ENCODE data around the gene CLIC5.
"Not testable (repeated sequence)": the region's sequence is repeated elsewhere in the genome, so short reads cannot be mapped to it uniquely, and the experiment has no call there.

The CLIC5 gene

DNA sequence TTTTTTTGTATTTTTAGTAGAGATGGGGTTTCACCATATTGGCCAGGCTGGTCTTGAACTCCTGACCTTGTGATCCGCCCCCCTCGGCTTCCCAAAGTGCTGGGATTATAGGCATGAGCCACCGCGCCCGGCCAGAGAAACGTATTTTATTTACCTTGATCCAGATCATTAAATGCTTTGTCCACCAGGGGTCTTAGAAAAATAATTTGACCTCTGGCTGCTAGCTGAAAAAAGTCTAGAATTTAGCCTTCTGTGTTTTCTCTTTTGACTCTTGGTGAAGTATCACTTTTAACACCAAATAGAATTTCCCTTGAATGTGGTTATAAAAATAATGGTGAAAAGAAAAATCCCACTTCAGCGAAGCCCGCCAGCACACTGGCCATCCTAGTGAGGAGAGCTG lies 89.2 kb downstream of the CLIC5 start:
- DNase-seq (ENCODE audit: low read depth in 2 of 2): not testable (repeated sequence)

DNA sequence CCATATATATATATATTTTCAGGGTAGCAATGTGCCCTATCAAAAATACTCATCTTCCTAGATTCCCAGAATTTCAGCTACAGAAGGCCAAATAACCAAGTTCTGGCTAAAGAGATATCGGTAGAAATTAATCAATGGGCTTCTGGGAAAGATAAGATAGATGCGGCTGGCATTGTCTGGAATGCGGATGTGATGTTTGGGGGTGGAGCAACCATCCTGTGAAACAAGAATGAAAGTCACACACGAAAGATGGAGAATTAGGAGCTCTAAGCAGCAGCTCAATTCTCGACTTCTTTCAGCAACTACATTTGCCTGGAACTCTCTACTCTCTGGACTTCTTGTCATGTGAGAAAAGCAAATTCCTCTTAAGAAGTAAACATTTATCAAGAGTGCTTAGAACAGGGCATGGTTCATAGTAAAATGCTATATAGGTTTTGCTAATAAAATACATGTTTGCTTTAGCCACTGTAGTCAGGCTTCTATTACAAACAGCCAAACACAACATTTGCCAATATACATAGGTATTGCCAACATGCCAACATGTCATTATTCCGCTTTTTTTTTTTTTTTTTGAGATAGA lies 90.8 kb downstream of the CLIC5 start:
- DNase-seq (ENCODE audit: low read depth in 2 of 2): no peak

DNA sequence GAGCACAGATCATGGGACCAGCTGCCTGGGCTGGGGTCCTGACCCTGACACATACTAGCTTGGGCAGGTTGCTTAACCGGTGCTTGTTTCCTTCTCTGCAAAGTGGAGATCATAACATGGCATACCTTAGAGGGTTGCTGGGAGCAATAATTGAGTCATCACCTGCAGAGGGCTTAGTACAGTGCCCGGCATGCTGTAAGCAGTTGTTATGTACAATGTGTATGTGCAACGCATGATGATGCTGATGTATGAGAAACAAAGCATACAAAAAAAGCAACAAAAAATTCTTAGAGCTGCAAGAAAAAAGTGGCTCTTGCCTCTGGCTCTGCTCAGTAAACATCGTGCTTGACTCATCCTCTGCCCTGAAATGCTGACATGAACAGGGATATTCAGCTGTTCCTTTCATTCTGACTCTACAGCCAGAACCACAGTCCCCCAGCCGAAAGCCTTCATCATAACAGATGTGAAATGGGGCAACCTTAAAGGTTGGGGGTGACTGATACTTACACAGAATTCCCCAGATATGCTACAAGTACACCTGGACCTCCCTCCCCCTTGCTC lies 91.7 kb downstream of the CLIC5 start:
- DNase-seq (ENCODE audit: low read depth in 2 of 2): peak; percentile 26 to 38

DNA sequence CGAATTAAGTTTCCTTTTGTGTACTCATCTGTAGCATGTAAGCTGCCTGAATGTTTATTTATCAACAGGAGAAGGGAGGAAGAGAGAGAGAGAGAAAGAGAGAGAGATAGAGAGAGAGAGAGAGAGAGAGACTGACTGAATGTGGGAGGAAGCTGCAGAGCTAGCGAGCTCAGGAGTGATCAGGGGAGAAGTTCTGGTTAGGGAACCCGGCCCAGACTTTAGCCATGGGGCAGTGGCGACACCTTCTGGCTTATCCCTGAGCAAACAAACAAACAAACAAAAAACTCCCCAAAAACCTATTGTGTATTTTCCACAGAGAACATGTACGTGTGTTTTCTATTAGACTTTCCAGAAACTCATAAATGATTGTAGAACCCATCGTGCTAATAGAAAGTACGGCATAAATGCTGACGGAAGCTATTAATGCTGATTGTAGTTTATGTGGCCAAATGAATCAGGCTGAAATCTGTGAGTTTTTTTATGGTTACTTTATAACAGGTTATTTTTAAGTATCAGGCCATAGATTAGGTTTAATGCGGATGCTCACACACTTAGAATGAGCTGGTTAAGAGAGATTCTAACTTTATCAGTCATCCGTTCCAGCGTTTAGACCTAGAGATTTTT lies 92.8 kb downstream of the CLIC5 start:
- DNase-seq (ENCODE audit: low read depth in 2 of 2): peak; percentile 37 to 40

DNA sequence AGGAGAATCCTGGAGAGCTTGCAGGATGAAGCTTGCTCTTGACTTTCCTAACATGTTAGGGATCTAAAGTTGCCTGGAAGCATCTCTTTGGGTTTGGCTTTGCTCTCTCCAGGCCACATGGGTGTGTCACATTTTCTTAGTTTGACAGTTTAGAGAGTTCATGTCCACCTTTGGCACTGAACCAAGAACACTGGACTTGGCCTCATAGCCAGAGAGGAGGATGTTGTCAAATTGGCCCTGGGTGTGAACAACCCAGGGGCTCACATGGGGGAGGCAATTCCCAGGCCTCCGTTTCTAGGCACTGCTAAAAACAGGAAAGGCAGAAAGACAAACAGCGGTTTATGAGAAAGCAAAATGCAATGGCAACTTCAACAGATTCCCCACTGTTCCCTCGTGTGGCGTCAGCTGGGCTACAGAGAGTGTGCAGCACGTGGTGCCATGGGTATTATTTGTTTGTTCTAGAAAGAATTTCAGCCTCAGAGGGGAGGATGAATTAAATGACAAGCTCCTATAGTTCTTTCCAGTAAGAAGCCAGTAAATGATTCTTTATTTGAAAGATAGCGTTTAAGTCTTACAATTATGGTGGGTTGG lies 93.9 kb downstream of the CLIC5 start:
- no peak for DNase-seq (ENCODE audit: low read depth in 2 of 2)

DNA sequence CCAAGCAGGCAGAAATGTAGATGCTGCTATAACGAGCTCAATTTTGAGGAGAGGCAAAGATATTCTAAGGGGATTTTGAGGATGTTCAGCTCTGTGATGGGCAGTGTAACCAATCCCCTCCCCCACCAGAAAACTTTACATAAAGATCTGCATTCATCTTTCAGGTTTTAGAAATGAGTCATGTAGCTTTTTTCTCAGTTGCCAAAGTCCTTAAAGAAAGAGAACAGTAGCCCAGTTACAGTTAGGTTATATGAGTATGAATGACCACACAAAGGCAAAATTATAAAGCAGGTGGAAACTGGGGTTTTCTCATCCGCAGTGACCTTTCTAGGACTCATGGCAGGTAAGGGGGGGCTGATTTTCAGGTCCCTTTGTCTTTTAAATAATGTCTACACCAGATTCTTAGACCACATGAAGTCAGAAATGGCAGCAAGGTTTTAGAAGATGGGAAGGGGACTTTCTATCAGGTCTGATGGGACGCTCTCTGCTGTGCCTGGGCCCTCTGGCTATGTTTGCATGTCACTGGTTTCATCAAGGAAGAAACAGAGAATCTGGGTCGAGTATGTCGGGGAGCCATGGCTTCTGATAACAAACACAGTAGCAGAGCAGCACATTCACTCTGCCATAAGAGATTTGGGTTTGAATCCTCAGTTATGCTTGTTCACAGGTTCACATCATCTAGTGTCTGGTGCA lies 94.7 kb downstream of the CLIC5 start:
- no peak for DNase-seq (ENCODE audit: low read depth in 2 of 2)

DNA sequence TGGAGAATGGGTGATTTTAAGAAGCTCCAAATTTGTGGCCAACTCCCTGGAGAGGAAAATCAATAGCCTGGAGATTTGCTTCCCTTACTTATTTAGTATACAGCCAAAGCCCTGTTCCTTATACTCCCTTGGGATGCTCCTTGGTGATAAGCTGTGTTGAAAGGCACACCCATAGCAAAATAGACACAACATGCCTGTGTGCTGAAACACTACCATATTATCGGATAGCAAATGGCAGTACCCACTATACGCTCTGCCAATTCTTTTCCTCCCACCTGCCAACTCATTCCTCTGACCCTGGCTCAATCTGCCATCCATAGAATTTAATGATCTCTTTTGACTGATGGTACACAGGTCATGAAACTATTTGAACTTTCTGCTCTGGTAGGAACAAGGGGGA lies 98.2 kb downstream of the CLIC5 start:
- DNase-seq (ENCODE audit: low read depth in 2 of 2): no peak

DNA sequence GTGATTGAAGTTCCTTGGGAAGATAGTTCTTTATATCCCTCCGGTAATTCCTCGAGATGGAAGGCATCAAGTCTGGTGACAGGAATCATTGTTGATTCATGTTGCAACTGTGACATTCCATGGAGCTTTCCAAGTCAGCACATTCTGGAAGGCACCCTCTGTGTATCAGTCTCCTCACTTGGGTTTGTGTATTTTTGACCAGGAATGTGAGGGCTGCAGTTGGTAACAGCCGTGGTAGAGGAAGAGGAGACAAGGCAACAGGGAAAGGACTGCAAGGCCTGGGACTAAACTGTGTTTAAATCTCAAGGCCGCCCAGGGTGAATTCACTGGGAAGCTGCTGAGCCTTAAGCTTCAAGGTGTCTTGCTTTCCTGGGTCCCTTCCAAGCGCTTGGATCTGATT lies 99.0 kb downstream of the CLIC5 start:
- no peak for DNase-seq (ENCODE audit: low read depth in 2 of 2)

DNA sequence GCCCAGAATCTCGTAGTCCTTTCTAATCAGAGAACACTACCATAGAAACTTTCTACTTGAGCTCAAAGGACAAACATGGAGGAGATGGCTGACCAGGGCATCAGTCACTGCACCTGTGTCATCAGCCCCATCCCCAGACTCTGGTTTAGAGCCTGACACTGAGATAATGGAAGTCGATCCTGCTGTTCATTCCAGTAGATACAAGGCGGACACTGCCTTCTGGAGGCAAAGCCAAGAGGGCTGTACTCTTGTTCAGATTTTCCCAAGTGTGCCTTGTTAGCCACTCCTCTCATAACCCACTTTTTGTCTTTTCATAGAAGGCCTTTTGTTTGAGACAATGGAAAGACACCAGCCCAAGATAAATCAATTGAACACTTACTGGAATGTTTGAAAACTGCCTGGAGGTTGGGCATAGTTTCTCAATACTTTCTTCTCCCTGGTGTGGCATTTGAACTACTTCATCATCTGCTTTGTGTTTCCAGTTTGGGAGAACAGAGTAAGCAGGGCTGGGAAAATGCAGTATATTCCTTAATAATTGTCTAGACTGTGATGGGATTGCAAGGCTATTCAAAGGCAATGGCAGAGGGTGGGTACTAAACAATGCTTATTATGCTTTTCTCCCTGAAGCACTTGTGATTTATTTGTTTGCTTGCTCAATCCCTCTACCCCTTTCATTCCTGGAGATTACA lies 99.7 kb downstream of the CLIC5 start:
- no peak for DNase-seq (ENCODE audit: low read depth in 2 of 2)

DNA sequence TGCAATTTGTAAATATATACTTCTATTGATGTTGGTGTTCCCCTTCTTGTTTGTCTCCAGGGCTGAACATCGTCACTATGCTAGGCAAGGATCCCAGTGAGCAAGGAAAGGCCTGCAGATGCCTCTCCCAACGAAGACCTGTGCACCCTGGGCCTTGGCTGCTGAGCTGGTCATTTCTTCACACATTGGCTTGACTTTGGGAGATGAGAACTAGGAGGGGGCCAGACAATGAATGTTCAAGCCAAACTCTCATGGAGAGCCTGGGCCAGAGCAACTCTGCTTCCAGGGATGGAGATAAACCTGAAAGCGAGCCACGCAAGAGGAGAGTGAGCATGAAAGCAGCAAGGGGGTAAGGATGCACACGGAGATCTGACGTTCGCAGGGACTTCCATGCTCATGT lies 104.0 kb downstream of the CLIC5 start:
- no peak for DNase-seq (ENCODE audit: low read depth in 2 of 2)

DNA sequence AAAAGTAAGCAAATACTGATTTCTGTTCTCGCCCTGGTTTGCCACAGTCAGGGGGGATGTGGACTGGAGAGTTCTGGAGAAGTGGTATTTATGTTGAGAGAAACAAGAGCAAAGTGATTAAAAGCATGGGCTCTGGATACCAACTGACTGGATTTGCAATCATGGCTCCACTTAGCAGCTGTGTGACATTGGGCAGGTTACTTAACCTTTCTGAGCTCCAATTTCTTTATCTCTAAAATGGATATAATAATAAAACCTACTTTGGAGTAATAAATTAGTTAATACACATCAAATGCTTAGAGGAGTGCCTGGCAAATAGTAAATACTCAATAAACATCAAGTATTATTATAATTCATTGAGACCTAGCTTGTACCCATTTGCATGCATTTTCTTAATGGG lies 111.7 kb downstream of the CLIC5 start:
- no peak for DNase-seq (ENCODE audit: low read depth in 2 of 2)

DNA sequence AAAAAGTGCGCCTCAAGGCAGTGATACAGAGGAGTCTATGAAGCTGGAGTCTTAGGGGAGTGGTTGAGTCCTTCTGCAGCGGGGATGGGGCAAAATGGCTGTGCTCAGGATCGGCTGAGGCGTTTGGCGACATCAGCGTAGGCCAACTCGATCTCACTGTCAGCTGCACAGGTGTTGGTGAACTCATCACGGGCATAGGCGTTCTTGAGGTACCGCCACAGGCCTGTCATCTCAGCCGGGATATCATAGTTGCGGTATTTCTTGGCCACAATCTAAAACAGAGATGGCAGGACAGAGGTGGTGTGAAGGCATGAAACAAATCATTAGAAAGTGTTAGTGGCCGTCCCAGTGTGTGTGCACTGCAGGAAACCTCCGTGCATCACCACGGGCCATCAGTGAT lies 112.7 kb downstream of the CLIC5 start:
- DNase-seq (ENCODE audit: low read depth in 2 of 2): no peak

DNA sequence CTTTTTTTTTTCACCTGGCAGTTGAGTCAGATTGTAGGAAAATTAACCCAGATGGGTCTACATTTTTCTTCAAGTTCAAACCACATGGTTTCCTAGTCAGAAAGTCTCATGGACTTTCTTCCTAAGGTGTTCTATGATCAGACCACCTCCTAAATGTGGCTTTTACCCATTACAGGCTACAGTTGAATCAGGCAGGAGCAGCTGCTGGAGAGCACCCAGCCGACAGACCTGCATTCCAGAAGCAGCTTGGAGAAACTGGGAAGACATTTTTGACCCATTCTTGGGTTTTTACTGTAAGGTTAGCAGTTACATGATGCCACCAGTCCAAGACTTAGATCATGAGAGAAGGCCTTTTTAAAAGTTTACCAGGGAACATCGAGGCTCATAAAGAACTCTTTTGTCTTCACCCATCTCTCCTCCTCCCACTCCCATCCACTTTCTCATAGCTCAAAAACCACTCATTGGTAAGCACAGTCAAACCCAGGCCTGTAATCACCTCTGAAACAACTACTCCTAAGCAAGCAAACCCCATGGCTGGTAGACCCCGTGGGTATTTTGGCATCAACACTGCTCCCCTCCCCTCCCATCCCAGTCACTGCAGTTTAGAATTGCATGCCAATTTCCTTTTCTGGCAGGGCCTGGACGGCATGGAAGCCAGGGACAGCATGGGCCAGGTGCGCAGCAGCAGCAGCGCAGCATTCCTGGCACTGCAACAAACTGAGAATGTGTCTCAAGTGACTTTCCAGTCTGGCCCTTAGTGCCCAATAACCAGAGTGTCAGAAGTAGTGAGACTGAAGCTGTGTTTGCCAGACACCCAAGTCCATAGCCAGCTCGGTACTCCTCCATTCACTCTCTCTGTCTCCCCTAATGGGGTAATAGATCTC lies 113.7 kb downstream of the CLIC5 start:
- no peak for DNase-seq (ENCODE audit: low read depth in 2 of 2)

DNA sequence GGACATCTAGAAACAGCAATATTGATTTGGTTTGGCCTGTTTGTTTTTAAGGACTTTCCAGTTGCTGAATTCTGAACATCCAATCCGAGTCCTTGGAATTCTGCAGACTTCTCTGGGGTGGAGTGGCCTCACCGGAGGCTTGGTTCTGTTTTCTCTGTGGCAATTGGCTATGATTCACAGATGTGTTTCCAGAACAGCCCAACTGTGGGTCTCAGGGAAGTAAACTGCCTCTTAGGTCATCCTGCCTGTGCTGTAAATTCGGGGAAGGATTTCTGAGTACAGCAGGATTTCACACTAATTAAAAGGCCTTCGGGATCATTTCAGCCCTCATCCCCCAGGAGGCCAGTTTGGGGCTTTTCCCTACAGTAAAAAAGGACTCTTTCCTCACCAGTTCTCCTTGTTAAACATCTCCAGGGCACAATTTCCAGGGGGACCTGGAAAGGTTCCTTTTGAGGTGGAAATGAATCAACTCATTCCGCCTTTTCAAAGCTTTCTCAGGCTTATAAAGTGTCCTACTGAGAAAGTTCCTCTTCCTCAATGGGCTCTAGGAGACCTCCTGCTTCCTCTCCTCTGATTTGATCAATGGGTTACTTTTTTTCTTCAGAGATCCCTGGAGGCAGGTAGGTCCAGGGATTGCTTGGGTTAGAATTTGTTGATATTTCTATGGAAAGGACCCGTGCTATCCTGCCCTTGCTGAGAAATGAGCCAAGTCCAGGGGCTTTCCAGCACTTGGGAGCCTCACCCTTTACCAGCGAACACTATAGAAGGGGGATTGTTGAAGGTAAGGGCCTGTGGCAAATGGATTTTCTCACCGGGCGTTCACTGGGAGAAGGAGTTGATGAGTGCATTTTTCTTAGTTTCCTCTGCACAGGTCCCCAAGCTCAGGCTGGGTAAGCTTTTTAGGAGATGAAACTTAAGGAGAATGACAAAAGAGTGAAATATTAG lies 114.6 kb downstream of the CLIC5 start:
- DNase-seq (ENCODE audit: low read depth in 2 of 2): no peak

DNA sequence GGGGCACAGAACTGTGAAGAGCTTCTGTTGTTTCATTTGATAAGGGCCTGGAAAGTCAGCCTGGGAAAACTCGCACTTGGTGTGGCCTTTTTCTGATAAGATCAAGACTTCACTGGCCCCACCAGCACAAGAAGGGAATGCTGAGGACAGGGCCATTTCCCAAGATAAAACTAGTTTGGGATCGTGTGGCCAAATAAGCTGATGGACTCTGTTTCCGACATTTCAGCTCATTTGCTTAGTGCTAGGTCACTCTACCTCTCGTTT lies 116.0 kb downstream of the CLIC5 start:
- no peak for DNase-seq (ENCODE audit: low read depth in 2 of 2)

DNA sequence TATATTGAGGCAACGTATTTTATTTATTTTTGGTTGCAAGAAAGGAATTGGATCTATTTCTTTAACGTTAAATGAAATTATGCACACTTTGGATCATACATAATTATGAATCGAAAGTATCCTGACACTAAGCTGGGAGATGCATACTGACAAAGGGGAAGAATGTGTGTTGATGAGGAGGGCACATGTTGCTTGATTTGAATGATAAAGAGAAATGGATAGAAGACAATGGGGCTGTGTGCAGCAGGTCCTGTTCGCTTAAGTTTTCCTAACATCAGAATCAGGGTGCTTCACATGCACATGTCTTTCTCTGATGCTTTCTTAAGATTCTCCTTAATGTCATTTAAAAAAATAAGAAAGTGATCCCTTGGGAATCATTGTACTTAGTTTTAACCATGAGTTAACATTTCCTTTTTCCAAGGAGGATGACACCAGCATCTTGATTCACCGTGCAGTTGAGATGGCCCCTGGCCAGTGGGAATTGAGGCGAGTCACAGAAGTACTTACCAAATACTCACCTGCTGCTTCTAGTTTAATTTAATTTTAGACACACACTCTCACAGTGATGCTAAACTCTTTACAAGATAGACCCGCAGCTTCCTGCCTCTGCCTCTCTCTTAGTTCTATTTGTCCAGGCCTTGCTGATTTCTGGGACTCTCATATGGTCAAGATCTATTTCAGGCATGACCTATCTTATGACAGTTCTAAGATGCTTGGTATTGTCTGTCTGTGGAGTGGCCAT lies 116.5 kb downstream of the CLIC5 start:
- no peak for DNase-seq (ENCODE audit: low read depth in 2 of 2)

DNA sequence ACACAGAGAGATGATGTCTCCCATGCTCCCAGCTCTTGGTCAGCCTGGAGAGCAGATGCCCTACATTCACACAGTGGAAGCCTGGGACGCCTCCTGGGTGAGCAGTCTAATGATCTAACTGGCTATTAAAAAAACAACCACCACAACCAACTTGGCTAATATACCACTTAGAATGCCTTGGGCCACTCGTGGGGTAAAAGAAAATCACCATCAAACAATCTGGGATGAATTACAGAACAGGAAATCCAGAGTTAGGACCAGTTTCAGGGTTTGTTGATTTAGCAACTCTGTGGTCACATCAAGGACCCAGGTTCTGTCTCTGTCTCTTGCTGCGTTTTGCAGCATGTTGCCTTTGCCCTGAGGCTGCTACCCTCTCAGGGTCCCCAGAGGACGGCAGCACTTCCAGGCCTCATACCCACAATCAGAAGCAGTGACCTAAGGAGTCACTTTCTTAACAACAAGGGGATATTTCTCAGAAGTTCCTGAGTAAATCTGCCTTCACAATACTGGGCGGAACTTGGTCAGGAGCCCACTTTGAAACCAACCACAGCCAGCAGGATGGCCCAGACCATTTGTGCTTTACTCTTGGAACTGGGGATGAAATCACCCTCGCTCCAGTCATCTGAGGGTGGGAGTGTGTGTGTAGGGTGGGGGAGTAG lies 118.7 kb downstream of the CLIC5 start:
- DNase-seq (ENCODE audit: low read depth in 2 of 2): no peak

DNA sequence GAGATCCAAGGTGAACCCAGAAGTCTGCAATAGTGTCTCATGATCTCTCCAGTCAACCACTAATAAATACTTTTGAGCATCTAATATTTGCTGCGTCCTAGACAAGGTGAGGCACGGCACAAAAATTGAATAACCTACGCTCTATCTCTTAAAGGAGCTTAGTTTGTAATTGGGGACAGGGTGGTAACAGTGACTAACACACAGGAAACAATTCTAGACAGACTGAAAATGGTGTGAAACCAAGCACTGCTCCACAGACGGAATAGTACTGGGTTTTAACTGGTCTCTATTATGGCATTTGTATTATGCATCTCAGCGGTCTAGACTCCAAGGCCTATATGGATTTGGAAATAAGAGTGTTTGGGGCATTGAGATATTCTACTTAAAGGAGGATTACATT lies 120.1 kb downstream of the CLIC5 start:
- DNase-seq (ENCODE audit: low read depth in 2 of 2): no peak

DNA sequence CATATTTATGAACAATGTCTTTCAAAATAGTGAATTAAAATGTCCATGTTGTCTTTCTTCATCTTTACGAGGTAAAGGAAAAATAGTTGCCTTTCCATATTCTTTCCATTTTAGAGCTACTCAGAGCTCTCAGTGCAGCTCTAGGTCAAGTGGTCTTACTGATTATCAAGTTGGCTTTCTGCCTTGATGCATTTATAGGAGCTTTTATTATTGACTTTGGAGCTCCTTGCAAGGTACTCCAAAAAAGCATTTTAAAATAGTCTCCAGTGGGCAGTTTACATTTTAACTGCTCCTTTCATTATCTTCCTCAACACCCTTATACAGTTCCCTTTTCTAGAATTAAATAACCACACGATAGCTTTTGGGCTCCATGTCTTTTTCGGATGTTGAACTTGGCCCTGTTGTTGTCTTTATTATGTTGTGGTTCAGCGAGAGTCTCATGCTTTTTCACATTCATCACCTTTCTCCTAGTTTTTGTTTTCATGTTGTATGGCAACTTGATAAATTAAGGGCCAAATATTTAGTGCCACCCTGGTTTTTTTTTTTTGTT lies 122.9 kb downstream of the CLIC5 start:
- no peak for DNase-seq (ENCODE audit: low read depth in 2 of 2)

All from activated CD4-positive, alpha-beta T cell treated with anti-CD3 and anti-CD28 coated beads for 24 hours (primary cell).